Gastroesophageal sphincter (tissue), 4 donors: Measurements from ENCODE around the gene MCRIP1. TPM values are rescaled to one million over a fixed set of nuclear protein-coding genes. Genes with fewer than 3 reads are reported as not detected.

Experiments
- ATAC-seq: fragments of 150-250 bp; one replicate; pipeline ENCODE4 v1.9.1; 2016; ENCODE audit warnings: mild to moderate bottlenecking, moderate library complexity
- H3K27ac ChIP-seq, 4 donors: fragments of 200-600 bp; sonication (generic) in 3 of 4; 1 replicate in 3 of 4; 2 replicates in 1 of 4; pipeline ENCODE4 v1.5.1; 2016 to 2019
- H3K27me3 ChIP-seq: fragments of 200-600 bp; sonication (generic); one replicate; pipeline ENCODE4 v1.5.1; 2019
- H3K36me3 ChIP-seq, 2 donors: fragments of 200-600 bp; sonication (generic); one replicate each; pipeline ENCODE4 v1.5.1; 2019; ENCODE audit warnings: control low read depth in 1 of 2
- H3K4me1 ChIP-seq, 3 donors: fragments of 200-600 bp; sonication (generic); 1 replicate in 2 of 3; 2 replicates in 1 of 3; pipeline ENCODE4 v1.5.1; 2016 to 2019; ENCODE audit warnings: control low read depth in 2 of 3
- H3K4me3 ChIP-seq, 2 donors: fragments of 200-600 bp; sonication (generic); one replicate each; pipeline ENCODE4 v1.5.1; 2019; ENCODE audit warnings: mild to moderate bottlenecking in 1 of 2, moderate library complexity in 1 of 2
- H3K9me3 ChIP-seq, 3 donors: fragments of 200-600 bp; sonication (generic); one replicate each; pipeline ENCODE4 v1.5.1; 2017 to 2019; ENCODE audit warnings: control low read depth in 2 of 3
- EP300 ChIP-seq: sonication (generic); formaldehyde crosslinking; IDR thresholded peaks from one replicate; pipeline ENCODE4 v1.6.1; 2017; ENCODE audit warnings: antibody characterized with exemption, mild to moderate bottlenecking
- POLR2A ChIP-seq, 2 donors: fragments of 450-650 bp; IDR thresholded peaks; one replicate each; pipeline ENCODE4 v1.6.1; 2017; ENCODE audit warnings: antibody characterized with exemption in 2 of 2, mild to moderate bottlenecking in 2 of 2, moderate library complexity in 1 of 2
- POLR2AphosphoS5 ChIP-seq: sonication (generic); formaldehyde crosslinking; IDR thresholded peaks from one replicate; pipeline ENCODE4 v1.6.1; 2017; ENCODE audit warnings: antibody characterized with exemption
- WGBS, 2 donors: methylation state at CpG; one replicate each; pipeline ENCODE4 v1.1.5; 2018; ENCODE audit warnings: low coverage in 1 of 2; 5-methylcytosine and 5-hydroxymethylcytosine counted together
- total RNA-seq, 4 donors: library from RNA; depleted of rRNA; stranded (reverse); fragments of >200 nt; gene quantifications; one replicate each; pipeline ENCODE4 v1.1.0, GENCODE V29; 2016
- TF ChIP-seq, protein P1 (sequence below), 4 experiments: fragments of 200-600 bp in 2 of 4; fragments of 450-650 bp in 2 of 4; sonication (generic) in 1 of 4; IDR thresholded peaks; one replicate each; pipeline ENCODE4 v1.5.1; 2017 to 2019; ENCODE audit warnings: antibody characterized with exemption in 4 of 4, mild to moderate bottlenecking in 2 of 4, moderate library complexity in 2 of 4

The MCRIP1 gene
- total RNA-seq, 4 donors from 2014 or later = 70.4 to 131 (median 85.9) TPM

GRCh38 chr17:81868674-81869220 is 35.7 kb upstream of the MCRIP1 start:
- Histone ChIP-seq H3K9me3 (no peaks in the 10 kb centered on the region), H3K27me3 (no peaks in the 10 kb centered on the region), H3K4me3 (peak overlapping the region in 1 of 2 donors; percentile 80), H3K36me3 (peaks cover 0 to 42% of the 10 kb centered on the region in 2 donors), H3K27ac (peak overlapping the region in 3 of 4 donors; percentile 98 to 99 (median 99)), H3K4me1 (peaks cover 0 to 68% (median 35%) of the 10 kb centered on the region in 3 donors)
- peak; percentile 18 for ATAC-seq
- WGBS, 2 donors = 80% methylated on average over 1 of the region's 30 CpGs; no CpG with 5 or more reads in 1 of the 2 donors
- no peak for TF ChIP-seq POLR2AphosphoS5
- TF ChIP-seq, protein P1, sequence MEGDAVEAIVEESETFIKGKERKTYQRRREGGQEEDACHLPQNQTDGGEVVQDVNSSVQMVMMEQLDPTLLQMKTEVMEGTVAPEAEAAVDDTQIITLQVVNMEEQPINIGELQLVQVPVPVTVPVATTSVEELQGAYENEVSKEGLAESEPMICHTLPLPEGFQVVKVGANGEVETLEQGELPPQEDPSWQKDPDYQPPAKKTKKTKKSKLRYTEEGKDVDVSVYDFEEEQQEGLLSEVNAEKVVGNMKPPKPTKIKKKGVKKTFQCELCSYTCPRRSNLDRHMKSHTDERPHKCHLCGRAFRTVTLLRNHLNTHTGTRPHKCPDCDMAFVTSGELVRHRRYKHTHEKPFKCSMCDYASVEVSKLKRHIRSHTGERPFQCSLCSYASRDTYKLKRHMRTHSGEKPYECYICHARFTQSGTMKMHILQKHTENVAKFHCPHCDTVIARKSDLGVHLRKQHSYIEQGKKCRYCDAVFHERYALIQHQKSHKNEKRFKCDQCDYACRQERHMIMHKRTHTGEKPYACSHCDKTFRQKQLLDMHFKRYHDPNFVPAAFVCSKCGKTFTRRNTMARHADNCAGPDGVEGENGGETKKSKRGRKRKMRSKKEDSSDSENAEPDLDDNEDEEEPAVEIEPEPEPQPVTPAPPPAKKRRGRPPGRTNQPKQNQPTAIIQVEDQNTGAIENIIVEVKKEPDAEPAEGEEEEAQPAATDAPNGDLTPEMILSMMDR (IDR thresholded peaks at IDR 0.05) = no peak

GRCh38 chr17:81867991-81868673 is 35.0 kb upstream of the MCRIP1 start:
- WGBS, 2 donors = no CpG with 5 or more reads among the region's 28 CpGs
- Histone ChIP-seq H3K27ac (peak overlapping the region in 3 of 4 donors; percentile 98 to 99 (median 99)), H3K4me1 (peaks cover 0 to 72% (median 35%) of the 10 kb centered on the region in 3 donors), H3K36me3 (peaks cover 0 to 42% of the 10 kb centered on the region in 2 donors), H3K4me3 (no peak overlapping the region), H3K9me3 (no peaks in the 10 kb centered on the region), H3K27me3 (no peaks in the 10 kb centered on the region)
- TF ChIP-seq POLR2A (IDR thresholded peaks at IDR 0.05) (no peak), EP300 (no peak)
- TF ChIP-seq, protein P1 (IDR thresholded peaks at IDR 0.05) = no peak
- no peak for ATAC-seq

DNA sequence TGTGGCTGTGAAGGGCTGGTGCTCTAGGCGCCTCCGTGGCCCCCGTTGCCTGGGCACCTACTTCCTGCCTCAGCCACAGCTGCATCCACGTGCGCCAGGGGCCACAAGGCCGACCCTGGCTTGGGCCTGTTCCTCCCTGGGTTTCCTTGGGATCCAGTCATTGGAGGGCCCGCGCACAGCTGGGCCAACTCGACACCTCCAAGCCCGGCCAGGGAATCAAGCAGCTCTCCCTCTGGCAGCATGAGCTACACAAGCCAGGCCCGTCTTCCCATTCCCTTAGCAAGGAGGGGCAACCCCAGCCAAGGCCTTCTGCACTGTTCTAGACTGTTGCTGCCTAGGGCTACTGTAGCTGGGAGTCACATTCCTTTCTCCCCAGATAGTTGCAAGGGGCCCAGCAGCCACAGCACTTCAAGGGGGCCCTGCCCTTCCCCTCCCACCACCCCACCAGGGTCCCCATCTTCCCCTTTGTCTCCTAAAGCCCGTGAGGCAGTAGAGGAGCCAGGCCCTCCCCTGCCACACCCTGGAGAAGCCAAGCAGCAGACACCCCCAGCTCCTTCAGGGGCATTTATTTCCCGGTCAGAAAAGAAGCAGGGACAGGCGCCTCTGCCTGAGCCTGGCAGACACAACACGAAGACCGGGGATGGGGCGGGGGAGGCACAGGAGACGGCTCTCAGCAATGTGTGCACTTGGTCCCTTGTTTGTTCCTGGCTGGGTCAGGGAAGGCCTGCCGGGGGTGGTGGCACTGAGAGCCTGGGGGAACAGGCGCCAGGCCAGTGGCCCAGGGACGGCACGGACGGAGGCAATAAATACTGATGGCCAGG is 34.3 kb upstream of the MCRIP1 start:
- WGBS, 2 donors = no CpG with 5 or more reads among the region's 23 CpGs
- Histone ChIP-seq H3K27ac (peak overlapping the region in 3 of 4 donors; percentile 98 to 99 (median 99)), H3K4me1 (peaks cover 0 to 72% (median 30%) of the 10 kb centered on the region in 3 donors), H3K9me3 (no peaks in the 10 kb centered on the region), H3K27me3 (no peaks in the 10 kb centered on the region), H3K4me3 (no peak overlapping the region), H3K36me3 (peaks cover 0 to 42% of the 10 kb centered on the region in 2 donors)
- TF ChIP-seq POLR2A (IDR thresholded peaks at IDR 0.05) = peak in 1 of 2 donors; percentile 8
- TF ChIP-seq EP300 = no peak
- TF ChIP-seq POLR2AphosphoS5 = peak; percentile 7
- TF ChIP-seq, protein P1 (IDR thresholded peaks at IDR 0.05) = no peak
- no peak for ATAC-seq

GRCh38 chr17:81866440-81867169 is 33.5 kb upstream of the MCRIP1 start:
- H3K4me3 ChIP-seq = no peak overlapping the region
- peak overlapping the region in 3 of 4 donors; percentile 98 to 99 (median 99) for H3K27ac ChIP-seq
- H3K27me3 ChIP-seq = no peaks in the 10 kb centered on the region

More at GRCh38 chr17:81866440-81867169, 33.5 kb upstream of the MCRIP1 start:
- H3K4me1 ChIP-seq = peaks cover 0 to 72% (median 33%) of the 10 kb centered on the region in 3 donors
- no peaks in the 10 kb centered on the region for H3K9me3 ChIP-seq
- peak; percentile 24 for TF ChIP-seq POLR2AphosphoS5
- peak in 1 of 2 donors; percentile 17 for TF ChIP-seq POLR2A (IDR thresholded peaks at IDR 0.05)
- no peak for TF ChIP-seq EP300
- ATAC-seq = no peak
- peaks cover 0 to 42% of the 10 kb centered on the region in 2 donors for H3K36me3 ChIP-seq
- 65% methylated on average over 4 of the region's 18 CpGs; no CpG with 5 or more reads in 1 of the 2 donors for whole genome bisulfite sequencing, 2 donors
